Immature natural killer cell (primary cell): ENCODE data around the gene CDC6. TPM values are rescaled to one million over a fixed set of nuclear protein-coding genes. Genes with fewer than 3 reads are reported as not detected.
"Not testable (repeated sequence)": the region's sequence is repeated elsewhere in the genome, so short reads cannot be mapped to it uniquely, and the experiment has no call there.

ENCODE experiments used
- DNase-seq, 3 donors: peaks; one replicate each; pipeline ENCODE4 v3.0.0; 2022; ENCODE audit warnings: mixed read lengths in 1 of 3
- H3K27ac Mint-ChIP-seq, 6 donors: one replicate each; pipeline ENCODE4 v1.8.0; 2020; ENCODE audit warnings: mixed read lengths in 6 of 6, mild to moderate bottlenecking in 5 of 6, inconsistent platforms in 4 of 6, moderate library complexity in 3 of 6
- H3K27me3 Mint-ChIP-seq, 3 donors: one replicate each; pipeline ENCODE4 v1.8.0; 2020 to 2021; ENCODE audit warnings: low read depth in 3 of 3, mild to moderate bottlenecking in 3 of 3, mixed read lengths in 3 of 3, moderate library complexity in 3 of 3, inconsistent platforms in 1 of 3
- H3K36me3 Mint-ChIP-seq, 3 donors: one replicate each; pipeline ENCODE4 v1.8.0; 2020; ENCODE audit warnings: mixed read lengths in 3 of 3, inconsistent platforms in 2 of 3, mild to moderate bottlenecking in 2 of 3
- H3K4me1 Mint-ChIP-seq, 2 donors: one replicate each; pipeline ENCODE4 v1.8.0; 2020; ENCODE audit warnings: inconsistent platforms in 2 of 2, mild to moderate bottlenecking in 2 of 2, mixed read lengths in 2 of 2, moderate library complexity in 1 of 2
- H3K4me3 Mint-ChIP-seq, 5 donors: one replicate each; pipeline ENCODE4 v1.8.0; 2020; ENCODE audit warnings: mild to moderate bottlenecking in 5 of 5, mixed read lengths in 5 of 5, inconsistent platforms in 3 of 5, moderate library complexity in 3 of 5
- H3K9me3 Mint-ChIP-seq, 6 donors: one replicate each; pipeline ENCODE4 v1.8.0; 2020; ENCODE audit warnings: mild to moderate bottlenecking in 6 of 6, mixed read lengths in 6 of 6, inconsistent platforms in 4 of 6, moderate library complexity in 3 of 6
- polyA plus RNA-seq, 3 donors: library from polyadenylated mRNA; unstranded; fragments of 300-500 nt; fragmentation: Illumina TruSeq; gene quantifications; one replicate each; pipeline ENCODE4 v1.2.3, GENCODE V29; 2021

The CDC6 gene
- polyA plus RNA-seq, 3 donors from 2014 or later: 0.81 to 1.8 (median 1.5) TPM

GRCh38 chr17:40295488-40296436, 8.1 kb downstream of the CDC6 start:
- DNase-seq: no peak
- H3K4me1 Mint-ChIP-seq: no peaks in the 10 kb centered on the region
- peaks cover 3 to 15% (median 4%) of the 10 kb centered on the region in 3 donors for H3K36me3 Mint-ChIP-seq
- no peaks in the 10 kb centered on the region for H3K9me3 Mint-ChIP-seq
- H3K4me3 Mint-ChIP-seq: no peak overlapping the region
- peak overlapping the region in 1 of 6 donors; percentile 36 for H3K27ac Mint-ChIP-seq
- H3K27me3 Mint-ChIP-seq: no peaks in the 10 kb centered on the region

- H3K9me3 Mint-ChIP-seq: no peaks in the 10 kb centered on the region
- no peak overlapping the region for H3K27ac Mint-ChIP-seq
- H3K4me3 Mint-ChIP-seq: no peak overlapping the region
- H3K36me3 Mint-ChIP-seq: peaks cover 3 to 11% (median 4%) of the 10 kb centered on the region in 3 donors
- no peaks in the 10 kb centered on the region for H3K4me1 Mint-ChIP-seq
- no peak for DNase-seq
- H3K27me3 Mint-ChIP-seq: peaks cover 0 to 1% (median 0%) of the 10 kb centered on the region in 3 donors
These were observed 9.8 kb downstream of the CDC6 start for GRCh38 chr17:40297511-40297910.

GRCh38 chr17:40298726-40299125, 11.0 kb downstream of the CDC6 start:
- Mint-ChIP-seq H3K9me3 (no peaks in the 10 kb centered on the region), H3K4me1 (peaks cover 2 to 9% of the 10 kb centered on the region in 2 donors), H3K36me3 (peaks cover 0 to 11% (median 3%) of the 10 kb centered on the region in 3 donors), H3K4me3 (no peak overlapping the region), H3K27me3 (peaks cover 0 to 3% (median 0%) of the 10 kb centered on the region in 3 donors), H3K27ac (no peak overlapping the region)
- DNase-seq: no peak

- not testable (repeated sequence) for H3K9me3 Mint-ChIP-seq, H3K4me1 Mint-ChIP-seq, H3K27me3 Mint-ChIP-seq, H3K27ac Mint-ChIP-seq, DNase-seq, H3K4me3 Mint-ChIP-seq
- H3K36me3 Mint-ChIP-seq: peaks cover 0 to 11% (median 3%) of the 10 kb centered on the region in 3 donors
These were observed 11.6 kb downstream of the CDC6 start for GRCh38 chr17:40299159-40299757.

GRCh38 chr17:40301315-40301714, 13.6 kb downstream of the CDC6 start:
- Mint-ChIP-seq H3K4me1 (peaks cover 5 to 9% of the 10 kb centered on the region in 2 donors), H3K4me3 (no peak overlapping the region), H3K9me3 (no peaks in the 10 kb centered on the region), H3K27ac (no peak overlapping the region), H3K36me3 (peaks cover 0 to 7% (median 0%) of the 10 kb centered on the region in 3 donors), H3K27me3 (peaks cover 0 to 3% (median 0%) of the 10 kb centered on the region in 3 donors)
- DNase-seq: no peak

- Mint-ChIP-seq H3K27ac (peak overlapping the region in 4 of 6 donors; percentile 5 to 76 (median 48)), H3K9me3 (no peaks in the 10 kb centered on the region), H3K4me3 (no peak overlapping the region), H3K27me3 (peaks cover 0 to 3% (median 0%) of the 10 kb centered on the region in 3 donors), H3K36me3 (no peaks in the 10 kb centered on the region), H3K4me1 (peaks cover 7 to 9% of the 10 kb centered on the region in 2 donors)
- peak; percentile 62 to 64 (median 64) for DNase-seq
These were observed 15.5 kb downstream of the CDC6 start for GRCh38 chr17:40303009-40303657.

- H3K4me3 Mint-ChIP-seq: no peak overlapping the region
- H3K27ac Mint-ChIP-seq: peak overlapping the region in 3 of 6 donors; percentile 42 to 73 (median 62)
These were observed 16.3 kb downstream of the CDC6 start for GRCh38 chr17:40303708-40304551.

GRCh38 chr17:40304552-40304863, 16.8 kb downstream of the CDC6 start:
- not testable (repeated sequence) for H3K36me3 Mint-ChIP-seq, H3K9me3 Mint-ChIP-seq, H3K27me3 Mint-ChIP-seq, H3K27ac Mint-ChIP-seq, H3K4me3 Mint-ChIP-seq, DNase-seq, H3K4me1 Mint-ChIP-seq

More at GRCh38 chr17:40303708-40304551, 16.3 kb downstream of the CDC6 start:
- Mint-ChIP-seq H3K9me3 (no peaks in the 10 kb centered on the region), H3K27me3 (peaks cover 0 to 3% (median 0%) of the 10 kb centered on the region in 3 donors), H3K36me3 (no peaks in the 10 kb centered on the region), H3K4me1 (peaks cover 7 to 9% of the 10 kb centered on the region in 2 donors)
- no peak for DNase-seq

GRCh38 chr17:40304866-40305265, 17.2 kb downstream of the CDC6 start:
- DNase-seq, H3K27me3 Mint-ChIP-seq, H3K4me3 Mint-ChIP-seq, H3K36me3 Mint-ChIP-seq, H3K4me1 Mint-ChIP-seq, H3K9me3 Mint-ChIP-seq, H3K27ac Mint-ChIP-seq: not testable (repeated sequence)

GRCh38 chr17:40306395-40306794, 18.7 kb downstream of the CDC6 start:
- Mint-ChIP-seq H3K27me3 (peaks cover 0 to 3% (median 0%) of the 10 kb centered on the region in 3 donors), H3K9me3 (no peaks in the 10 kb centered on the region), H3K36me3 (no peaks in the 10 kb centered on the region), H3K4me1 (peaks cover 7 to 9% of the 10 kb centered on the region in 2 donors), H3K27ac (peak overlapping the region in 1 of 6 donors; percentile 35), H3K4me3 (no peak overlapping the region)
- DNase-seq: no peak

GRCh38 chr17:40307001-40307730, 19.5 kb downstream of the CDC6 start:
- no peak for DNase-seq
- no peaks in the 10 kb centered on the region for H3K36me3 Mint-ChIP-seq
- peaks cover 7 to 9% of the 10 kb centered on the region in 2 donors for H3K4me1 Mint-ChIP-seq
- H3K4me3 Mint-ChIP-seq: no peak overlapping the region
- H3K27ac Mint-ChIP-seq: no peak overlapping the region
- H3K27me3 Mint-ChIP-seq: peaks cover 0 to 3% (median 0%) of the 10 kb centered on the region in 3 donors
- no peaks in the 10 kb centered on the region for H3K9me3 Mint-ChIP-seq

GRCh38 chr17:40307740-40308239, 20.1 kb downstream of the CDC6 start:
- Mint-ChIP-seq H3K27ac (no peak overlapping the region), H3K27me3 (peaks cover 0 to 2% (median 0%) of the 10 kb centered on the region in 3 donors), H3K36me3 (no peaks in the 10 kb centered on the region), H3K9me3 (no peaks in the 10 kb centered on the region), H3K4me1 (peaks cover 7 to 8% of the 10 kb centered on the region in 2 donors), H3K4me3 (no peak overlapping the region)
- no peak for DNase-seq
